HCT116 (cell line): Measurements from ENCODE around the gene PANX2. TPM values are rescaled to one million over a fixed set of nuclear protein-coding genes. Genes with fewer than 3 reads are reported as not detected.

ENCODE experiments used
- ATAC-seq: fragments of 200-7000 bp; cut with Tn5 transposase; 2 replicates; pipeline ENCODE4 v1.9.1; 2020; ENCODE audit warnings: mild to moderate bottlenecking, moderate library complexity
- BruUV-seq: library from RNA; stranded (reverse); fragments of 400-500 nt; replicated peaks from 2 replicates; lab custom pipeline; 2021; lab: Mats Ljungman, UMichigan
- CTCF ChIA-PET: fragments of 300-600 bp; sonication (Branson Sonifier 250); formaldehyde crosslinking; loops from one replicate; lab custom pipeline; 2021; ENCODE audit warnings: antibody characterized with exemption; lab: Charles Lee
- POLR2A ChIA-PET: fragments of 300-600, 350-600 bp; sonication (Branson Sonifier 250); formaldehyde crosslinking; loops from one replicate; lab custom pipeline; 2021; ENCODE audit warnings: antibody characterized with exemption; lab: Charles Lee
- RAD21 ChIA-PET, 2 experiments: fragments of 300-600 bp; sonication (Branson Sonifier 250); formaldehyde crosslinking; loops; one replicate each; lab custom pipeline; 2023; ENCODE audit warnings: low total read pairs in 2 of 2; ENCODE audit not compliant: uncharacterized antibody in 2 of 2, unreplicated experiment in 2 of 2, low non-redundant PET in 1 of 2; lab: Charles Lee
- DNase-seq: peaks from one replicate; pipeline ENCODE4 v3.0.0-alpha.2; 2010; ENCODE audit warnings: low read depth, low spot score
- H2AFZ ChIP-seq: fragments of 200-600 bp; shearing (Covaris generic), sonication (generic); 2 replicates; pipeline ENCODE4 v1.6.1; 2017; ENCODE audit warnings: low read depth, mixed run types, mixed read lengths, antibody characterized with exemption, low read length; ENCODE audit not compliant: poor library complexity, severe bottlenecking
- H3K27ac ChIP-seq: 2 replicates; pipeline ENCODE4 v1.5.1; 2012; ENCODE audit warnings: low read depth, low read length
- H3K27me3 ChIP-seq: fragments of 200-600 bp; sonication (generic); 2 replicates; pipeline ENCODE4 v1.6.1; 2016; ENCODE audit warnings: mixed run types, low read length, mixed read lengths; ENCODE audit not compliant: insufficient read depth
- H3K36me3 ChIP-seq, 2 experiments: fragments of 200-500 bp in 1 of 2; fragments of 200-600 bp in 1 of 2; sonication (Bioruptor generic) in 1 of 2; sonication (generic) in 1 of 2; 2 replicates each; pipeline versions ENCODE4 v1.5.1 to v1.6.1; 2014 to 2016; ENCODE audit warnings: low read length in 2 of 2, inconsistent platforms in 1 of 2, mixed read lengths in 1 of 2, mixed run types in 1 of 2; ENCODE audit not compliant: insufficient read depth in 2 of 2, control insufficient read depth in 1 of 2
- H3K4me1 ChIP-seq, 2 experiments: fragments of 200-600 bp in 1 of 2; sonication (generic) in 1 of 2; 2 replicates each; pipeline versions ENCODE4 v1.5.1 to v1.6.1; 2012 to 2017; ENCODE audit warnings: low read length in 2 of 2, inconsistent platforms in 1 of 2, mild to moderate bottlenecking in 1 of 2, mixed read lengths in 1 of 2, mixed run types in 1 of 2, moderate library complexity in 1 of 2; ENCODE audit not compliant: insufficient read depth in 2 of 2, control insufficient read depth in 1 of 2
- H3K4me2 ChIP-seq: fragments of 200-600 bp; sonication (generic); 2 replicates; pipeline ENCODE4 v1.6.1; 2017; ENCODE audit warnings: mixed run types, low read length, mixed read lengths
- H3K4me3 ChIP-seq, 2 experiments: fragments of 200-600 bp in 1 of 2; sonication (generic) in 1 of 2; replicated peaks in 1 of 2; 2 replicates each; pipeline ENCODE4 v1.5.1; 2011 to 2016; ENCODE audit warnings: low read length in 2 of 2, control low read depth in 1 of 2, low read depth in 1 of 2, mild to moderate bottlenecking in 1 of 2, mixed read lengths in 1 of 2, mixed run types in 1 of 2
- H3K79me2 ChIP-seq: fragments of 200-600 bp; sonication (generic); 2 replicates; pipeline ENCODE4 v1.6.1; 2017; ENCODE audit warnings: mild to moderate bottlenecking, mixed run types, low read length, moderate library complexity, mixed read lengths; ENCODE audit not compliant: insufficient read depth
- H3K9ac ChIP-seq: fragments of 200-600 bp; sonication (generic); 2 replicates; pipeline ENCODE4 v1.6.1; 2016; ENCODE audit warnings: low read length, mixed read lengths
- H3K9me2 ChIP-seq: fragments of 200-600 bp; sonication (generic), shearing (Covaris generic); 2 replicates; pipeline ENCODE4 v1.6.1; 2017; ENCODE audit warnings: mixed run types, mild to moderate bottlenecking, moderate library complexity; ENCODE audit not compliant: insufficient read depth
- H3K9me3 ChIP-seq, 2 experiments: fragments of 200-500 bp in 1 of 2; fragments of 200-600 bp in 1 of 2; sonication (Bioruptor generic) in 1 of 2; sonication (generic) in 1 of 2; 2 replicates each; pipeline ENCODE4 v1.6.1; 2014 to 2017; ENCODE audit warnings: low read length in 2 of 2, mixed read lengths in 2 of 2, inconsistent platforms in 1 of 2, low read depth in 1 of 2, mild to moderate bottlenecking in 1 of 2, mixed run types in 1 of 2, moderate library complexity in 1 of 2; ENCODE audit not compliant: control insufficient read depth in 1 of 2, insufficient read depth in 1 of 2
- H4K20me1 ChIP-seq: fragments of 200-600 bp; sonication (generic), shearing (Covaris generic); 2 replicates; pipeline ENCODE4 v1.6.1; 2017; ENCODE audit warnings: mixed run types, mild to moderate bottlenecking, moderate library complexity; ENCODE audit not compliant: insufficient read depth
- ATF3 ChIP-seq: IDR thresholded peaks from 2 replicates; pipeline ENCODE4 v1.6.1; 2012
- CEBPB ChIP-seq: IDR thresholded peaks from 2 replicates; pipeline ENCODE4 v1.6.1; 2012; ENCODE audit warnings: low read depth
- ELF1 ChIP-seq: IDR thresholded peaks from 2 replicates; pipeline ENCODE4 v1.6.1; 2012; ENCODE audit warnings: low read depth, borderline replicate concordance
- EZH2 ChIP-seq: fragments of 200-600 bp; sonication (generic); IDR thresholded peaks from 2 replicates; pipeline ENCODE4 v1.6.1; 2017; ENCODE audit warnings: antibody characterized with exemption, mixed run types
- FOSL1 ChIP-seq: IDR thresholded peaks from 2 replicates; pipeline ENCODE4 v1.6.1; 2012; ENCODE audit warnings: low read depth
- JUND ChIP-seq: IDR thresholded peaks from 2 replicates; pipeline ENCODE4 v1.6.1; 2012
- RAD21 ChIP-seq: IDR thresholded peaks from 2 replicates; pipeline ENCODE4 v1.6.1; 2012; ENCODE audit warnings: low read depth, mild to moderate bottlenecking
- SIN3A ChIP-seq: IDR thresholded peaks from 2 replicates; pipeline ENCODE4 v1.6.1; 2012; ENCODE audit warnings: low read depth
- SP1 ChIP-seq: IDR thresholded peaks from 2 replicates; pipeline ENCODE4 v1.6.1; 2012; ENCODE audit warnings: low read depth
- SRF ChIP-seq: IDR thresholded peaks from 2 replicates; pipeline ENCODE4 v1.6.1; 2012; ENCODE audit warnings: low read depth
- TCF7L2 ChIP-seq: IDR thresholded peaks from 2 replicates; pipeline ENCODE4 v1.7.0; 2011; ENCODE audit warnings: borderline replicate concordance, inconsistent platforms; ENCODE audit not compliant: insufficient read depth, insufficient read length; ENCODE audit errors: extremely low read depth
- ZFX ChIP-seq: fragments of 450-650 bp; IDR thresholded peaks from 2 replicates; pipeline ENCODE4 v1.6.1; 2017
- ZNF274 ChIP-seq: fragments of 200-500 bp; sonication (Bioruptor generic); IDR thresholded peaks from 2 replicates; pipeline ENCODE4 v1.6.1; 2014; ENCODE audit warnings: mild to moderate bottlenecking, low read depth, low read length, inconsistent platforms
- intact Hi-C: fragments of 100-400 bp; cut with micrococcal nuclease; formaldehyde crosslinking; loops from 2 replicates; pipeline ENCODE4 v1.10.0; 2022
- total RNA-seq: library from RNA; stranded (reverse); gene quantifications from one replicate; pipeline ENCODE4 v1.2.1, GENCODE V29; 2021; ENCODE audit not compliant: unreplicated experiment

PANX2 gene
- total RNA-seq, 1 experiment from 2014 or later, result 8.0 TPM

- BruUV-seq, result no TSS peak
- TF ChIP-seq SIN3A (no peak), ZNF274 (no peak), EZH2 (no peak), FOSL1 (no peak), ZFX (no peak), JUND (no peak), SP1 (no peak), RAD21 (no peak), ELF1 (no peak), CEBPB (no peak), TCF7L2 (no peak), ATF3 (no peak), SRF (no peak)
- Histone ChIP-seq H4K20me1 (no peaks in the 10 kb centered on the region), H3K27me3 (no peaks in the 10 kb centered on the region), H3K36me3 (no peaks in the 10 kb centered on the region), H3K27ac (no peak overlapping the region), H3K4me3 (no peak overlapping the region), H3K79me2 (peaks cover 14% of the 10 kb centered on the region), H3K4me2 (no peak overlapping the region), H3K9me2 (no peaks in the 10 kb centered on the region), H3K9me3 (no peaks in the 10 kb centered on the region), H2AFZ (no peak overlapping the region), H3K9ac (no peak overlapping the region), H3K4me1 (peaks cover 18 to 28% of the 10 kb centered on the region in 2 experiments; a peak in 3 of 4 replicates)
- no peak for DNase-seq
- intact Hi-C loops, result no loop called here
- ChIA-PET CTCF (no interaction called here), POLR2A (no interaction called here), RAD21 (no interaction called here)
- no peak for ATAC-seq
Measured at GRCh38 chr22:50182176-50183081, 11.9 kb downstream of the PANX2 start.
